ENCODE results near the gene SIK3.

GRCh38 chr11:116830184-116830912 is 267.9 kb downstream of the SIK3 start:
- no peak for TF ChIP-seq POLR2A (IDR thresholded peaks at IDR 0.05; ENCODE audit: extremely low read depth, insufficient read length)
- TF ChIP-seq CTCF (IDR thresholded peaks at IDR 0.05; ENCODE audit: low read depth, low read length): no peak
- TF ChIP-seq MAX (IDR thresholded peaks at IDR 0.05; ENCODE audit: low read depth, low read length): no peak
- no peak for TF ChIP-seq MYC (IDR thresholded peaks at IDR 0.05; ENCODE audit: low read depth, low read length)
